Measurements from ENCODE around the gene LRRC8C. TPM values are rescaled to one million over a fixed set of nuclear protein-coding genes. Genes with fewer than 3 reads are reported as not detected.

Gene LRRC8C
- total RNA-seq (ENCODE audit: unreplicated experiment) = 20.1 TPM
- long read RNA-seq, full-length matches to known transcripts = 5 of 6 reads
- long read RNA-seq, partial matches to known transcripts = 0 of 6 reads
- long read RNA-seq, other reads (novel, unspliced or antisense) = 1 of 6 reads

- peaks cover 5% of the 10 kb centered on the region for H3K36me3 Mint-ChIP-seq (ENCODE audit: low read depth, unreplicated experiment)
- peaks cover 6% of the 10 kb centered on the region for H3K27me3 Mint-ChIP-seq (ENCODE audit: unreplicated experiment)
- H3K9me3 Mint-ChIP-seq (ENCODE audit: unreplicated experiment) = no peaks in the 10 kb centered on the region
- DNase-seq (ENCODE audit: low spot score) = peak; percentile 97
- peak within 1 kb of the TSS; percentile 94 for H3K4me3 Mint-ChIP-seq (ENCODE audit: unreplicated experiment)
- H3K4me1 Mint-ChIP-seq (ENCODE audit: unreplicated experiment) = peaks cover 17% of the 10 kb centered on the region
- no peak for TF ChIP-seq CTCF (IDR thresholded peaks at IDR 0.05; ENCODE audit: unreplicated experiment)
- H3K27ac Mint-ChIP-seq (ENCODE audit: unreplicated experiment) = peak within 1 kb of the TSS; percentile 72
Measured at GRCh38 chr1:89632657-89633247, at the start of gene LRRC8C. TSS of gene LRRC8C (plus strand) at chr1:89633120. CDS start at chr1:89686474, 53,354 bp downstream.

GRCh38 chr1:89584211-89584610 lies 48.7 kb upstream of the LRRC8C start:
- Mint-ChIP-seq H3K27me3 (ENCODE audit: unreplicated experiment) (peaks cover 1% of the 10 kb centered on the region), H3K4me3 (ENCODE audit: unreplicated experiment) (no peak overlapping the region), H3K9me3 (ENCODE audit: unreplicated experiment) (no peaks in the 10 kb centered on the region), H3K36me3 (ENCODE audit: low read depth, unreplicated experiment) (peaks cover 9% of the 10 kb centered on the region), H3K27ac (ENCODE audit: unreplicated experiment) (no peak overlapping the region), H3K4me1 (ENCODE audit: unreplicated experiment) (peaks cover 2% of the 10 kb centered on the region)
- DNase-seq (ENCODE audit: low spot score) = no peak
- no peak for TF ChIP-seq CTCF (IDR thresholded peaks at IDR 0.05; ENCODE audit: unreplicated experiment)

- DNase-seq (ENCODE audit: low spot score) = no peak
- Mint-ChIP-seq H3K4me3 (ENCODE audit: unreplicated experiment) (no peak overlapping the region), H3K27ac (ENCODE audit: unreplicated experiment) (no peak overlapping the region), H3K4me1 (ENCODE audit: unreplicated experiment) (peaks cover 6% of the 10 kb centered on the region), H3K9me3 (ENCODE audit: unreplicated experiment) (no peaks in the 10 kb centered on the region), H3K27me3 (ENCODE audit: unreplicated experiment) (peaks cover 1% of the 10 kb centered on the region), H3K36me3 (ENCODE audit: low read depth, unreplicated experiment) (peaks cover 9% of the 10 kb centered on the region)
- TF ChIP-seq CTCF (IDR thresholded peaks at IDR 0.05; ENCODE audit: unreplicated experiment) = no peak
Measured at GRCh38 chr1:89584781-89585180, 48.1 kb upstream of the LRRC8C start.

GRCh38 chr1:89587729-89588161 lies 45.2 kb upstream of the LRRC8C start:
- no peaks in the 10 kb centered on the region for H3K27me3 Mint-ChIP-seq (ENCODE audit: unreplicated experiment)
- H3K27ac Mint-ChIP-seq (ENCODE audit: unreplicated experiment) = no peak overlapping the region
- no peak overlapping the region for H3K4me3 Mint-ChIP-seq (ENCODE audit: unreplicated experiment)
- TF ChIP-seq CTCF (IDR thresholded peaks at IDR 0.05; ENCODE audit: unreplicated experiment) = no peak
- no peaks in the 10 kb centered on the region for H3K9me3 Mint-ChIP-seq (ENCODE audit: unreplicated experiment)
- peaks cover 7% of the 10 kb centered on the region for H3K36me3 Mint-ChIP-seq (ENCODE audit: low read depth, unreplicated experiment)
- DNase-seq (ENCODE audit: low spot score) = no peak
- peaks cover 8% of the 10 kb centered on the region for H3K4me1 Mint-ChIP-seq (ENCODE audit: unreplicated experiment)

GRCh38 chr1:89588480-89588879 lies 44.4 kb upstream of the LRRC8C start:
- Mint-ChIP-seq H3K36me3 (ENCODE audit: low read depth, unreplicated experiment) (peaks cover 3% of the 10 kb centered on the region), H3K9me3 (ENCODE audit: unreplicated experiment) (no peaks in the 10 kb centered on the region), H3K4me3 (ENCODE audit: unreplicated experiment) (no peak overlapping the region), H3K4me1 (ENCODE audit: unreplicated experiment) (peaks cover 8% of the 10 kb centered on the region), H3K27ac (ENCODE audit: unreplicated experiment) (no peak overlapping the region), H3K27me3 (ENCODE audit: unreplicated experiment) (no peaks in the 10 kb centered on the region)
- no peak for DNase-seq (ENCODE audit: low spot score)
- no peak for TF ChIP-seq CTCF (IDR thresholded peaks at IDR 0.05; ENCODE audit: unreplicated experiment)

Measured in endothelial cell (in vitro differentiated cells).